ENCODE data around the gene CENPX. TPM values are rescaled to one million over a fixed set of nuclear protein-coding genes. Genes with fewer than 3 reads are reported as not detected.
A peak's percentile ranks its signal among the peaks of the same experiment; 100 is the strongest.

The CENPX gene
- total and polyA plus RNA-seq, 2 of the 13 experiments (the other 11 are each of a cell fraction or from before 2014, with no cell fraction given) = 92.7 to 170 TPM

DNA sequence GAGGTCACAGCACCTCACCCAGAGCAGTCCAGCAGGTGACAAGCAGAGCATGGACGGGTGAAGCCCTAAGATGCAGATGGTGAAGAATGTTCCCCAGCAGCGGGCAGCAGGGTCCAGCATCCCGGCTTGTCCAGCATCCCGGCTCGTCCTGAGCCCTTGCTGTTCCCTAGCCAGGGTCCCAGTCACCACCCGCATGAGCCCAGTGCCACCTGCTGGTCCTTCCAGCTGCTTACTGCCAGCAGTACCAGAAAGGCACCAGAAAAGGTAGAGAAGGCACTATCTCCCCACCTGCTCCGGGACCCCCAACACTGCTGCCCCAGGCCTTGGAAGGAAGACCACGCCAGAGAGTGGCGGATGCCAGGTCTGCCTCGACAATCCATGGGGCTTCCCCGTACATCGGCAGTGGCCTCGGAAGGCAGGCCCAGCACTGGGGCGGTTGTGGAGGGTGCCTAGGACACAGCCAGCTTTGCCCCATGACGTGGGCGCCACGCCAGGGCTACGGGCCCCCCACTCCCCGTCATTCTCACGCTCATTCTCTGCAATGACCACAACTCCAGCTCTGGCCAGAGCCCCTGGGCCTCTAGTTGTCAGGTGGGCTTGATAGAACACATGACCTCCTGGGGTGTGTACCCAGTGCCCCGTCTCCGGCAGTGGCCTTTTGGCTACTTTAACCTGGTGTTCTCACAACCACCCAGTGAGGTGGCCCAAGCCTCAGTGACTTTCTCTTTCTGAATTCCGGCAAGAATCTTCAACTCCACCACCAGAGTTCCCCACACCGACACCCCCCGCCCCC lies 1.4 kb downstream of the CENPX start (continued):
- TF ChIP-seq, protein P1, sequence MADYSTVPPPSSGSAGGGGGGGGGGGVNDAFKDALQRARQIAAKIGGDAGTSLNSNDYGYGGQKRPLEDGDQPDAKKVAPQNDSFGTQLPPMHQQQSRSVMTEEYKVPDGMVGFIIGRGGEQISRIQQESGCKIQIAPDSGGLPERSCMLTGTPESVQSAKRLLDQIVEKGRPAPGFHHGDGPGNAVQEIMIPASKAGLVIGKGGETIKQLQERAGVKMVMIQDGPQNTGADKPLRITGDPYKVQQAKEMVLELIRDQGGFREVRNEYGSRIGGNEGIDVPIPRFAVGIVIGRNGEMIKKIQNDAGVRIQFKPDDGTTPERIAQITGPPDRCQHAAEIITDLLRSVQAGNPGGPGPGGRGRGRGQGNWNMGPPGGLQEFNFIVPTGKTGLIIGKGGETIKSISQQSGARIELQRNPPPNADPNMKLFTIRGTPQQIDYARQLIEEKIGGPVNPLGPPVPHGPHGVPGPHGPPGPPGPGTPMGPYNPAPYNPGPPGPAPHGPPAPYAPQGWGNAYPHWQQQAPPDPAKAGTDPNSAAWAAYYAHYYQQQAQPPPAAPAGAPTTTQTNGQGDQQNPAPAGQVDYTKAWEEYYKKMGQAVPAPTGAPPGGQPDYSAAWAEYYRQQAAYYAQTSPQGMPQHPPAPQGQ (CRISPR knock-in tag; IDR thresholded peaks at IDR 0.05; ENCODE audit: borderline replicate concordance) = 0 out of 2 replicates have a peak, but pooled peaks have one; percentile 58
- TF ChIP-seq, protein P2, sequence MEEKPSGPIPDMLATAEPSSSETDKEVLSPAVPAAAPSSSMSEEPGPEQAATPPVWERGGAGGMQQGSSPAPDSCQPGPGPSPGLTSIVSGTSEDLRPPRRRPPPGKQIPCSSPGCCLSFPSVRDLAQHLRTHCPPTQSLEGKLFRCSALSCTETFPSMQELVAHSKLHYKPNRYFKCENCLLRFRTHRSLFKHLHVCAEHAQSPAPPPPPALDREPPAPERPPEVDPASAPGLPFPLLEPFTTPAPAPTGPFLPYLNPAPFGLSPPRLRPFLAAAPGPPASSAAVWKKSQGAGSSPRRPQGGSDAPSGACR (CRISPR knock-in tag; IDR thresholded peaks at IDR 0.05) = 0 out of 2 replicates have a peak, but pooled peaks have one; percentile 31
- TF ChIP-seq ZSCAN29 (CRISPR knock-in tag; conservative IDR thresholded peaks at IDR 0.05) = no peak; the same call in 1 of the 2 replicates
- peak; percentile 68; the same call in 1 of the 2 replicates for TF ChIP-seq YEATS4 (CRISPR knock-in tag; IDR thresholded peaks at IDR 0.05; ENCODE audit: borderline replicate concordance)
- no peak for TF ChIP-seq ZSCAN20 (CRISPR knock-in tag; IDR thresholded peaks at IDR 0.05; ENCODE audit: borderline replicate concordance)
- TF ChIP-seq, protein P3, sequence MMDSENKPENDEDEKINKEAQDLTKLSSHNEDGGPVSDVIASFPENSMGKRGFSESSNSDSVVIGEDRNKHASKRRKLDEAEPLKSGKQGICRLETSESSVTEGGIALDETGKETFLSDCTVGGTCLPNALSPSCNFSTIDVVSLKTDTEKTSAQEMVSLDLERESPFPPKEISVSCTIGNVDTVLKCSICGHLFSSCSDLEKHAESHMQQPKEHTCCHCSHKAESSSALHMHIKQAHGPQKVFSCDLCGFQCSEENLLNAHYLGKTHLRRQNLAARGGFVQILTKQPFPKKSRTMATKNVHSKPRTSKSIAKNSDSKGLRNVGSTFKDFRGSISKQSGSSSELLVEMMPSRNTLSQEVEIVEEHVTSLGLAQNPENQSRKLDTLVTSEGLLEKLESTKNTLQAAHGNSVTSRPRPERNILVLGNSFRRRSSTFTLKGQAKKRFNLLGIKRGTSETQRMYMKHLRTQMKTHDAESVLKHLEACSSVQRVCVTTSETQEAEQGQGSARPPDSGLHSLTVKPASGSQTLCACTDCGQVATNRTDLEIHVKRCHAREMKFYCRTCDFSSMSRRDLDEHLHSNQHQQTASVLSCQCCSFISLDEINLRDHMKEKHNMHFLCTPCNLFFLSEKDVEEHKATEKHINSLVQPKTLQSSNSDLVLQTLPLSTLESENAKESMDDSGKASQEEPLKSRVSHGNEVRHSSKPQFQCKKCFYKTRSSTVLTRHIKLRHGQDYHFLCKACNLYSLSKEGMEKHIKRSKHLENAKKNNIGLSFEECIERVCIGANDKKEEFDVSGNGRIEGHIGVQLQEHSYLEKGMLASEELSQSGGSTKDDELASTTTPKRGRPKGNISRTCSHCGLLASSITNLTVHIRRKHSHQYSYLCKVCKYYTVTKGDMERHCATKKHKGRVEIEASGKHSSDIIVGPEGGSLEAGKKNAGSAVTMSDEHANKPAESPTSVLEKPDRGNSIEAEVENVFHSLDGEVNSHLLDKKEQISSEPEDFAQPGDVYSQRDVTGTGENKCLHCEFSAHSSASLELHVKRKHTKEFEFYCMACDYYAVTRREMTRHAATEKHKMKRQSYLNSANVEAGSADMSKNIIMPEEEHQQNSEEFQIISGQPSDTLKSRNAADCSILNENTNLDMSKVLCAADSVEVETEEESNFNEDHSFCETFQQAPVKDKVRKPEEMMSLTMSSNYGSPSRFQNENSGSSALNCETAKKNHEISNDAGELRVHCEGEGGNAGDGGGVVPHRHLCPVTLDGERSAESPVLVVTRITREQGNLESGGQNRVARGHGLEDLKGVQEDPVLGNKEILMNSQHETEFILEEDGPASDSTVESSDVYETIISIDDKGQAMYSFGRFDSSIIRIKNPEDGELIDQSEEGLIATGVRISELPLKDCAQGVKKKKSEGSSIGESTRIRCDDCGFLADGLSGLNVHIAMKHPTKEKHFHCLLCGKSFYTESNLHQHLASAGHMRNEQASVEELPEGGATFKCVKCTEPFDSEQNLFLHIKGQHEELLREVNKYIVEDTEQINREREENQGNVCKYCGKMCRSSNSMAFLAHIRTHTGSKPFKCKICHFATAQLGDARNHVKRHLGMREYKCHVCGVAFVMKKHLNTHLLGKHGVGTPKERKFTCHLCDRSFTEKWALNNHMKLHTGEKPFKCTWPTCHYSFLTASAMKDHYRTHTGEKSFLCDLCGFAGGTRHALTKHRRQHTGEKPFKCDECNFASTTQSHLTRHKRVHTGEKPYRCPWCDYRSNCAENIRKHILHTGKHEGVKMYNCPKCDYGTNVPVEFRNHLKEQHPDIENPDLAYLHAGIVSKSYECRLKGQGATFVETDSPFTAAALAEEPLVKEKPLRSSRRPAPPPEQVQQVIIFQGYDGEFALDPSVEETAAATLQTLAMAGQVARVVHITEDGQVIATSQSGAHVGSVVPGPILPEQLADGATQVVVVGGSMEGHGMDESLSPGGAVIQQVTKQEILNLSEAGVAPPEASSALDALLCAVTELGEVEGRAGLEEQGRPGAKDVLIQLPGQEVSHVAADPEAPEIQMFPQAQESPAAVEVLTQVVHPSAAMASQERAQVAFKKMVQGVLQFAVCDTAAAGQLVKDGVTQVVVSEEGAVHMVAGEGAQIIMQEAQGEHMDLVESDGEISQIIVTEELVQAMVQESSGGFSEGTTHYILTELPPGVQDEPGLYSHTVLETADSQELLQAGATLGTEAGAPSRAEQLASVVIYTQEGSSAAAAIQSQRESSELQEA (CRISPR knock-in tag; IDR thresholded peaks at IDR 0.05; ENCODE audit: not compliant biosample characterization) = no peak
- TF ChIP-seq ZNF24 (IDR thresholded peaks at IDR 0.05) = no peak
- TF ChIP-seq RXRA (CRISPR knock-in tag; IDR thresholded peaks at IDR 0.05) = peak; percentile 46
- TF ChIP-seq ZNF614 (CRISPR knock-in tag; IDR thresholded peaks at IDR 0.05; ENCODE audit: borderline replicate concordance) = no peak; the same call in 1 of the 2 replicates
- TF ChIP-seq, protein P4, sequence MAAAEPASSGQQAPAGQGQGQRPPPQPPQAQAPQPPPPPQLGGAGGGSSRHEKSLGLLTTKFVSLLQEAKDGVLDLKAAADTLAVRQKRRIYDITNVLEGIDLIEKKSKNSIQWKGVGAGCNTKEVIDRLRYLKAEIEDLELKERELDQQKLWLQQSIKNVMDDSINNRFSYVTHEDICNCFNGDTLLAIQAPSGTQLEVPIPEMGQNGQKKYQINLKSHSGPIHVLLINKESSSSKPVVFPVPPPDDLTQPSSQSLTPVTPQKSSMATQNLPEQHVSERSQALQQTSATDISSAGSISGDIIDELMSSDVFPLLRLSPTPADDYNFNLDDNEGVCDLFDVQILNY (CRISPR knock-in tag; conservative IDR thresholded peaks at IDR 0.05) = no peak
- no peak for TF ChIP-seq NCOA1 (CRISPR knock-in tag; IDR thresholded peaks at IDR 0.05)
- no peak for TF ChIP-seq DNMT1 (CRISPR knock-in tag; IDR thresholded peaks at IDR 0.05)
- TF ChIP-seq ZNF777 (CRISPR knock-in tag; IDR thresholded peaks at IDR 0.05) = peak; percentile 80
- TF ChIP-seq, protein P5, sequence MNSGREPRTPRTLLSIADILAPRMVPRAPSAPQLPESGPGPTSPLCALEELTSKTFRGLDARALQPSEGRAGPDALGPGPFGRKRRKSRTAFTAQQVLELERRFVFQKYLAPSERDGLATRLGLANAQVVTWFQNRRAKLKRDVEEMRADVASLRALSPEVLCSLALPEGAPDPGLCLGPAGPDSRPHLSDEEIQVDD (CRISPR knock-in tag; IDR thresholded peaks at IDR 0.05; ENCODE audit: borderline replicate concordance) = no peak
- no peak for TF ChIP-seq CAMTA2 (CRISPR knock-in tag; IDR thresholded peaks at IDR 0.05; ENCODE audit: borderline replicate concordance)
- no peak for TF ChIP-seq ARNTL (CRISPR knock-in tag; IDR thresholded peaks at IDR 0.05)

Measured in HepG2 (cell line).